HG03460 (cell line): ENCODE results near the gene SMARCA2.

ENCODE experiments used
- ATAC-seq: cut with Tn5 transposase; IDR thresholded peaks from one replicate; pipeline ENCODE4 v1.9.1; 2021; ENCODE audit not compliant: unreplicated experiment

The SMARCA2 gene

GRCh38 chr9:2039294-2040180, 24.4 kb downstream of the SMARCA2 start:
- ATAC-seq, result no peak

- no peak for ATAC-seq
These were observed 25.7 kb downstream of the SMARCA2 start for GRCh38 chr9:2040828-2041227.

- no peak for ATAC-seq
These were observed 26.6 kb downstream of the SMARCA2 start for GRCh38 chr9:2041736-2042135.

- ATAC-seq, result no peak
These were observed 28.1 kb downstream of the SMARCA2 start for GRCh38 chr9:2043243-2043642.

GRCh38 chr9:2043881-2044462, 28.8 kb downstream of the SMARCA2 start:
- no peak for ATAC-seq

- no peak for ATAC-seq
These were observed 32.1 kb downstream of the SMARCA2 start for GRCh38 chr9:2047144-2047671.

GRCh38 chr9:2047916-2048315, 32.8 kb downstream of the SMARCA2 start:
- no peak for ATAC-seq

GRCh38 chr9:2050236-2050635, 35.1 kb downstream of the SMARCA2 start:
- ATAC-seq, result no peak

- ATAC-seq, result peak; percentile 98
These were observed 39.0 kb downstream of the SMARCA2 start for GRCh38 chr9:2053883-2054845.

GRCh38 chr9:2055203-2055658, 40.1 kb downstream of the SMARCA2 start:
- ATAC-seq, result no peak

- ATAC-seq, result no peak
These were observed 44.3 kb downstream of the SMARCA2 start for GRCh38 chr9:2059274-2059929.

- no peak for ATAC-seq
These were observed 45.3 kb downstream of the SMARCA2 start for GRCh38 chr9:2060424-2060823.

GRCh38 chr9:2065704-2066103, 50.6 kb downstream of the SMARCA2 start:
- no peak for ATAC-seq

- ATAC-seq, result no peak
These were observed 51.4 kb downstream of the SMARCA2 start for GRCh38 chr9:2066312-2067273.

- ATAC-seq, result no peak
These were observed 57.7 kb downstream of the SMARCA2 start for GRCh38 chr9:2072752-2073405.

GRCh38 chr9:2082772-2083171, 67.6 kb downstream of the SMARCA2 start:
- no peak for ATAC-seq

GRCh38 chr9:2083479-2083878, 68.3 kb downstream of the SMARCA2 start:
- ATAC-seq, result no peak

- ATAC-seq, result no peak
These were observed 70.6 kb downstream of the SMARCA2 start for GRCh38 chr9:2085716-2086115.

GRCh38 chr9:2086116-2086515, 71.0 kb downstream of the SMARCA2 start:
- ATAC-seq, result no peak
